ENCODE data around the gene ADAMTS2. TPM values are rescaled to one million over a fixed set of nuclear protein-coding genes. Genes with fewer than 3 reads are reported as not detected.

The ADAMTS2 gene
- total and polyA plus RNA-seq, 2 experiments from 2014 or later = 1.6 to 8.1 TPM

GRCh38 chr5:179140293-179140692, 205.0 kb downstream of the ADAMTS2 start:
- no peaks in the 10 kb centered on the region for H3F3A ChIP-seq (replicated peaks; ENCODE audit: low read depth)
- DNase-seq (ENCODE audit: low spot score) = no peak
- no peak overlapping the region for H3K4me3 ChIP-seq
- TF ChIP-seq JUNB (IDR thresholded peaks at IDR 0.05; ENCODE audit: unreplicated experiment) = no peak
- TF ChIP-seq, protein P1, sequence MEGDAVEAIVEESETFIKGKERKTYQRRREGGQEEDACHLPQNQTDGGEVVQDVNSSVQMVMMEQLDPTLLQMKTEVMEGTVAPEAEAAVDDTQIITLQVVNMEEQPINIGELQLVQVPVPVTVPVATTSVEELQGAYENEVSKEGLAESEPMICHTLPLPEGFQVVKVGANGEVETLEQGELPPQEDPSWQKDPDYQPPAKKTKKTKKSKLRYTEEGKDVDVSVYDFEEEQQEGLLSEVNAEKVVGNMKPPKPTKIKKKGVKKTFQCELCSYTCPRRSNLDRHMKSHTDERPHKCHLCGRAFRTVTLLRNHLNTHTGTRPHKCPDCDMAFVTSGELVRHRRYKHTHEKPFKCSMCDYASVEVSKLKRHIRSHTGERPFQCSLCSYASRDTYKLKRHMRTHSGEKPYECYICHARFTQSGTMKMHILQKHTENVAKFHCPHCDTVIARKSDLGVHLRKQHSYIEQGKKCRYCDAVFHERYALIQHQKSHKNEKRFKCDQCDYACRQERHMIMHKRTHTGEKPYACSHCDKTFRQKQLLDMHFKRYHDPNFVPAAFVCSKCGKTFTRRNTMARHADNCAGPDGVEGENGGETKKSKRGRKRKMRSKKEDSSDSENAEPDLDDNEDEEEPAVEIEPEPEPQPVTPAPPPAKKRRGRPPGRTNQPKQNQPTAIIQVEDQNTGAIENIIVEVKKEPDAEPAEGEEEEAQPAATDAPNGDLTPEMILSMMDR (conservative IDR thresholded peaks at IDR 0.05; ENCODE audit: low read depth in 2 of 2) = 0 out of 4 replicates have a peak, but pooled peaks of 1 of the 2 experiments have one; percentile 8
- H3K9me2 ChIP-seq (ENCODE audit: insufficient read depth) = no peaks in the 10 kb centered on the region
- Mint-ChIP-seq H3K4me3 (no peak overlapping the region), H3K27ac (no peak overlapping the region), H3K9me3 (peaks cover 9% of the 10 kb centered on the region), H3K36me3 (ENCODE audit: low read depth) (peaks cover under 1% of the 10 kb centered on the region; the same call in 2 of the 3 replicates), H3K4me1 (no peaks in the 10 kb centered on the region), H3K27me3 (ENCODE audit: insufficient read depth, low read depth, poor library complexity) (peaks cover 3% of the 10 kb centered on the region)
- H3K27me3 ChIP-seq (ENCODE audit: insufficient read depth) = no peaks in the 10 kb centered on the region
- no peaks in the 10 kb centered on the region for H3K4me1 ChIP-seq (ENCODE audit: insufficient read depth)
- H3K4me2 ChIP-seq = no peak overlapping the region
- no peak for ATAC-seq
- no peak overlapping the region for H3K27ac ChIP-seq (ENCODE audit: low read depth)
- no peak overlapping the region for H2AFZ ChIP-seq
- H4K20me1 ChIP-seq (replicated peaks; ENCODE audit: insufficient read depth) = no peaks in the 10 kb centered on the region
- no peaks in the 10 kb centered on the region for H3K36me3 ChIP-seq (ENCODE audit: insufficient read depth)
- no peaks in the 10 kb centered on the region for H3K79me2 ChIP-seq (replicated peaks; ENCODE audit: insufficient read depth)

- no peaks in the 10 kb centered on the region for H3F3A ChIP-seq (replicated peaks; ENCODE audit: low read depth)
- H3K4me1 ChIP-seq (ENCODE audit: insufficient read depth) = no peaks in the 10 kb centered on the region
- ATAC-seq = no peak
- H3K36me3 ChIP-seq (ENCODE audit: insufficient read depth) = no peaks in the 10 kb centered on the region
- no peak overlapping the region for H3K4me3 ChIP-seq
- DNase-seq (ENCODE audit: low spot score) = no peak
- H3K27ac Mint-ChIP-seq = no peak overlapping the region
- H4K20me1 ChIP-seq (replicated peaks; ENCODE audit: insufficient read depth) = no peaks in the 10 kb centered on the region
- H2AFZ ChIP-seq = no peak overlapping the region
- TF ChIP-seq NANOG (IDR thresholded peaks at IDR 0.05; ENCODE audit: borderline replicate concordance) (no peak), CREB1 (CRISPR knock-in tag; IDR thresholded peaks at IDR 0.05; ENCODE audit: low read depth) (no peak)
- no peaks in the 10 kb centered on the region for H3K27me3 ChIP-seq (ENCODE audit: insufficient read depth)
- no peak overlapping the region for H3K4me3 Mint-ChIP-seq
- H3K79me2 ChIP-seq (replicated peaks; ENCODE audit: insufficient read depth) = no peaks in the 10 kb centered on the region
- H3K36me3 Mint-ChIP-seq (ENCODE audit: low read depth) = peaks cover 4% of the 10 kb centered on the region; the same call in 2 of the 3 replicates
- no peaks in the 10 kb centered on the region for H3K4me1 Mint-ChIP-seq
- no peak overlapping the region for H3K27ac ChIP-seq (ENCODE audit: low read depth)
- peaks cover 13% of the 10 kb centered on the region for H3K9me3 Mint-ChIP-seq
- H3K27me3 Mint-ChIP-seq (ENCODE audit: insufficient read depth, low read depth, poor library complexity) = peaks cover 5% of the 10 kb centered on the region
- no peak overlapping the region for H3K4me2 ChIP-seq
- no peaks in the 10 kb centered on the region for H3K9me2 ChIP-seq (ENCODE audit: insufficient read depth)
Measured at GRCh38 chr5:179139936-179140235, 205.4 kb downstream of the ADAMTS2 start.

- H3K36me3 ChIP-seq (ENCODE audit: insufficient read depth) = no peaks in the 10 kb centered on the region
- Mint-ChIP-seq H3K27me3 (ENCODE audit: insufficient read depth, low read depth, poor library complexity) (peaks cover 5% of the 10 kb centered on the region), H3K36me3 (ENCODE audit: low read depth) (peaks cover 4% of the 10 kb centered on the region; the same call in 2 of the 3 replicates), H3K9me3 (peaks cover 15% of the 10 kb centered on the region), H3K27ac (no peak overlapping the region), H3K4me3 (no peak overlapping the region), H3K4me1 (no peaks in the 10 kb centered on the region)
- ATAC-seq = no peak
- H3K4me1 ChIP-seq (ENCODE audit: insufficient read depth) = no peaks in the 10 kb centered on the region
- no peak for DNase-seq (ENCODE audit: low spot score)
- H2AFZ ChIP-seq = no peak overlapping the region
- no peak for TF ChIP-seq NANOG (IDR thresholded peaks at IDR 0.05; ENCODE audit: borderline replicate concordance)
- TF ChIP-seq JUNB (IDR thresholded peaks at IDR 0.05; ENCODE audit: unreplicated experiment) = no peak
- TF ChIP-seq, protein P2, sequence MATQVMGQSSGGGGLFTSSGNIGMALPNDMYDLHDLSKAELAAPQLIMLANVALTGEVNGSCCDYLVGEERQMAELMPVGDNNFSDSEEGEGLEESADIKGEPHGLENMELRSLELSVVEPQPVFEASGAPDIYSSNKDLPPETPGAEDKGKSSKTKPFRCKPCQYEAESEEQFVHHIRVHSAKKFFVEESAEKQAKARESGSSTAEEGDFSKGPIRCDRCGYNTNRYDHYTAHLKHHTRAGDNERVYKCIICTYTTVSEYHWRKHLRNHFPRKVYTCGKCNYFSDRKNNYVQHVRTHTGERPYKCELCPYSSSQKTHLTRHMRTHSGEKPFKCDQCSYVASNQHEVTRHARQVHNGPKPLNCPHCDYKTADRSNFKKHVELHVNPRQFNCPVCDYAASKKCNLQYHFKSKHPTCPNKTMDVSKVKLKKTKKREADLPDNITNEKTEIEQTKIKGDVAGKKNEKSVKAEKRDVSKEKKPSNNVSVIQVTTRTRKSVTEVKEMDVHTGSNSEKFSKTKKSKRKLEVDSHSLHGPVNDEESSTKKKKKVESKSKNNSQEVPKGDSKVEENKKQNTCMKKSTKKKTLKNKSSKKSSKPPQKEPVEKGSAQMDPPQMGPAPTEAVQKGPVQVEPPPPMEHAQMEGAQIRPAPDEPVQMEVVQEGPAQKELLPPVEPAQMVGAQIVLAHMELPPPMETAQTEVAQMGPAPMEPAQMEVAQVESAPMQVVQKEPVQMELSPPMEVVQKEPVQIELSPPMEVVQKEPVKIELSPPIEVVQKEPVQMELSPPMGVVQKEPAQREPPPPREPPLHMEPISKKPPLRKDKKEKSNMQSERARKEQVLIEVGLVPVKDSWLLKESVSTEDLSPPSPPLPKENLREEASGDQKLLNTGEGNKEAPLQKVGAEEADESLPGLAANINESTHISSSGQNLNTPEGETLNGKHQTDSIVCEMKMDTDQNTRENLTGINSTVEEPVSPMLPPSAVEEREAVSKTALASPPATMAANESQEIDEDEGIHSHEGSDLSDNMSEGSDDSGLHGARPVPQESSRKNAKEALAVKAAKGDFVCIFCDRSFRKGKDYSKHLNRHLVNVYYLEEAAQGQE (IDR thresholded peaks at IDR 0.05; ENCODE audit: unreplicated experiment) = no peak
- no peak for TF ChIP-seq EZH2 (IDR thresholded peaks at IDR 0.05; ENCODE audit: low read depth, unreplicated experiment)
- TF ChIP-seq ETS1 (IDR thresholded peaks at IDR 0.05) = no peak
- TF ChIP-seq EZH2phosphoT487 (IDR thresholded peaks at IDR 0.05; ENCODE audit: unreplicated experiment) = no peak
- TF ChIP-seq, protein P1 (conservative IDR thresholded peaks at IDR 0.05; ENCODE audit: low read depth in 2 of 2) = no peak
- H3K4me2 ChIP-seq = no peak overlapping the region
- H3K9me2 ChIP-seq (ENCODE audit: insufficient read depth) = no peaks in the 10 kb centered on the region
- no peaks in the 10 kb centered on the region for H3K27me3 ChIP-seq (ENCODE audit: insufficient read depth)
- H3F3A ChIP-seq (replicated peaks; ENCODE audit: low read depth) = no peaks in the 10 kb centered on the region
- H3K27ac ChIP-seq (ENCODE audit: low read depth) = no peak overlapping the region
- no peaks in the 10 kb centered on the region for H4K20me1 ChIP-seq (replicated peaks; ENCODE audit: insufficient read depth)
- H3K79me2 ChIP-seq (replicated peaks; ENCODE audit: insufficient read depth) = no peaks in the 10 kb centered on the region
- no peak overlapping the region for H3K4me3 ChIP-seq
Measured at GRCh38 chr5:179139111-179139935, 205.9 kb downstream of the ADAMTS2 start.

Measured in GM23338 (cell line).